Measurements from ENCODE around the gene IFI30. TPM values are rescaled to one million over a fixed set of nuclear protein-coding genes. Genes with fewer than 3 reads are reported as not detected.

The IFI30 gene
- total and polyA plus RNA-seq, 4 donors = 60.2 to 130 (median 109) TPM

- TF ChIP-seq HNF4A (conservative IDR thresholded peaks at IDR 0.05) (no peak), JUND (IDR thresholded peaks at IDR 0.05) (no peak), EGR1 (IDR thresholded peaks at IDR 0.05; ENCODE audit: low read depth in 2 of 2) (no peak), CTCF (IDR thresholded peaks at IDR 0.05; ENCODE audit: low read depth, low read length, missing input control) (no peak), ZBTB33 (IDR thresholded peaks at IDR 0.05) (no peak), FOXA1 (IDR thresholded peaks at IDR 0.05) (no peak), RXRA (IDR thresholded peaks at IDR 0.05) (no peak), SP1 (IDR thresholded peaks at IDR 0.05) (no peak), RAD21 (IDR thresholded peaks at IDR 0.05) (no peak), HNF4G (IDR thresholded peaks at IDR 0.05) (no peak), FOXA2 (IDR thresholded peaks at IDR 0.05) (no peak)
- TF ChIP-seq, protein P1, sequence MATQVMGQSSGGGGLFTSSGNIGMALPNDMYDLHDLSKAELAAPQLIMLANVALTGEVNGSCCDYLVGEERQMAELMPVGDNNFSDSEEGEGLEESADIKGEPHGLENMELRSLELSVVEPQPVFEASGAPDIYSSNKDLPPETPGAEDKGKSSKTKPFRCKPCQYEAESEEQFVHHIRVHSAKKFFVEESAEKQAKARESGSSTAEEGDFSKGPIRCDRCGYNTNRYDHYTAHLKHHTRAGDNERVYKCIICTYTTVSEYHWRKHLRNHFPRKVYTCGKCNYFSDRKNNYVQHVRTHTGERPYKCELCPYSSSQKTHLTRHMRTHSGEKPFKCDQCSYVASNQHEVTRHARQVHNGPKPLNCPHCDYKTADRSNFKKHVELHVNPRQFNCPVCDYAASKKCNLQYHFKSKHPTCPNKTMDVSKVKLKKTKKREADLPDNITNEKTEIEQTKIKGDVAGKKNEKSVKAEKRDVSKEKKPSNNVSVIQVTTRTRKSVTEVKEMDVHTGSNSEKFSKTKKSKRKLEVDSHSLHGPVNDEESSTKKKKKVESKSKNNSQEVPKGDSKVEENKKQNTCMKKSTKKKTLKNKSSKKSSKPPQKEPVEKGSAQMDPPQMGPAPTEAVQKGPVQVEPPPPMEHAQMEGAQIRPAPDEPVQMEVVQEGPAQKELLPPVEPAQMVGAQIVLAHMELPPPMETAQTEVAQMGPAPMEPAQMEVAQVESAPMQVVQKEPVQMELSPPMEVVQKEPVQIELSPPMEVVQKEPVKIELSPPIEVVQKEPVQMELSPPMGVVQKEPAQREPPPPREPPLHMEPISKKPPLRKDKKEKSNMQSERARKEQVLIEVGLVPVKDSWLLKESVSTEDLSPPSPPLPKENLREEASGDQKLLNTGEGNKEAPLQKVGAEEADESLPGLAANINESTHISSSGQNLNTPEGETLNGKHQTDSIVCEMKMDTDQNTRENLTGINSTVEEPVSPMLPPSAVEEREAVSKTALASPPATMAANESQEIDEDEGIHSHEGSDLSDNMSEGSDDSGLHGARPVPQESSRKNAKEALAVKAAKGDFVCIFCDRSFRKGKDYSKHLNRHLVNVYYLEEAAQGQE (IDR thresholded peaks at IDR 0.05) = no peak
- H3K9me3 ChIP-seq (ENCODE audit: control insufficient read depth in 4 of 4, low read length in 3 of 4) = no peaks in the 10 kb centered on the region
- no peak overlapping the region for H3K9ac ChIP-seq (ENCODE audit: low read depth in 1 of 2, low read length in 2 of 2)
- H3K4me1 ChIP-seq (ENCODE audit: control insufficient read depth in 4 of 4, insufficient read depth in 4 of 4, low read length in 3 of 4) = peaks cover 16 to 53% (median 34%) of the 10 kb centered on the region in 4 donors
- no peaks in the 10 kb centered on the region for H3K27me3 ChIP-seq (ENCODE audit: control insufficient read depth in 4 of 4, insufficient read depth in 4 of 4, low read length in 3 of 4)
- H3K36me3 ChIP-seq (ENCODE audit: control insufficient read depth in 4 of 4, insufficient read depth in 3 of 4, low read depth in 1 of 4, low read length in 3 of 4) = no peaks in the 10 kb centered on the region
- 92% methylated on average over 6 of the region's 6 CpGs for WGBS
- H3K4me3 ChIP-seq (ENCODE audit: low read depth in 1 of 3, low read length in 3 of 3) = no peak overlapping the region
- no peak overlapping the region for H3K27ac ChIP-seq (ENCODE audit: low read depth in 1 of 2, low read length in 2 of 2)
- no peak for DNase-seq (ENCODE audit: low spot score)
These were observed 17.3 kb upstream of the IFI30 start for GRCh38 chr19:18156268-18156667.

- Histone ChIP-seq H3K4me3 (ENCODE audit: low read depth in 1 of 3, low read length in 3 of 3) (no peak overlapping the region), H3K27ac (ENCODE audit: low read depth in 1 of 2, low read length in 2 of 2) (peak overlapping the region in 1 of 2 donors; percentile 11), H3K9ac (ENCODE audit: low read depth in 1 of 2, low read length in 2 of 2) (peak overlapping the region in 1 of 2 donors; percentile 62), H3K4me1 (ENCODE audit: control insufficient read depth in 4 of 4, insufficient read depth in 4 of 4, low read length in 3 of 4) (peaks cover 10 to 51% (median 33%) of the 10 kb centered on the region in 4 donors), H3K27me3 (ENCODE audit: control insufficient read depth in 4 of 4, insufficient read depth in 4 of 4, low read length in 3 of 4) (no peaks in the 10 kb centered on the region), H3K36me3 (ENCODE audit: control insufficient read depth in 4 of 4, insufficient read depth in 3 of 4, low read depth in 1 of 4, low read length in 3 of 4) (no peaks in the 10 kb centered on the region), H3K9me3 (ENCODE audit: control insufficient read depth in 4 of 4, low read length in 3 of 4) (no peaks in the 10 kb centered on the region)
- peak; percentile 97 for DNase-seq (ENCODE audit: low spot score)
- WGBS = 38% methylated on average over 22 of the region's 22 CpGs
- TF ChIP-seq CTCF (IDR thresholded peaks at IDR 0.05; ENCODE audit: low read depth, low read length, missing input control) (no peak), FOXA2 (IDR thresholded peaks at IDR 0.05) (no peak), HNF4G (IDR thresholded peaks at IDR 0.05) (no peak), ZBTB33 (IDR thresholded peaks at IDR 0.05) (no peak), NR2F2 (IDR thresholded peaks at IDR 0.05) (peak; percentile 52), RAD21 (IDR thresholded peaks at IDR 0.05) (no peak), HNF4A (conservative IDR thresholded peaks at IDR 0.05) (no peak), EGR1 (IDR thresholded peaks at IDR 0.05; ENCODE audit: low read depth in 2 of 2) (no peak)
- TF ChIP-seq, protein P1 (IDR thresholded peaks at IDR 0.05) = no peak
These were observed 16.7 kb upstream of the IFI30 start for GRCh38 chr19:18156841-18157464.
